A549 (cell line): Measurements from ENCODE around the gene SPEN.

Experiments
- CHD4 ChIP-seq: fragments of 200-600 bp; sonication (generic); IDR thresholded peaks from 2 replicates; pipeline ENCODE4 v1.6.1; 2016; ENCODE audit warnings: antibody characterized with exemption, mild to moderate bottlenecking, borderline replicate concordance
- FOSL2 ChIP-seq, 2 experiments: fragments of 450-650 bp in 1 of 2; fragments of >200 bp in 1 of 2; sonication (Bioruptor Twin) in 1 of 2; formaldehyde crosslinking; IDR thresholded peaks; 2 replicates each; pipeline versions ENCODE4 v1.5.0 to v1.6.1; 2016 to 2020; ENCODE audit warnings: mild to moderate bottlenecking in 1 of 2, moderate library complexity in 1 of 2
- TF ChIP-seq, protein P1 (sequence below): IDR thresholded peaks from 2 replicates; pipeline ENCODE4 v1.6.1; 2012
- TF ChIP-seq, protein P2 (sequence below): fragments of >200 bp; sonication (Bioruptor Twin); formaldehyde crosslinking; IDR thresholded peaks from 3 replicates; pipeline ENCODE4 v1.5.1; 2016

DNA sequence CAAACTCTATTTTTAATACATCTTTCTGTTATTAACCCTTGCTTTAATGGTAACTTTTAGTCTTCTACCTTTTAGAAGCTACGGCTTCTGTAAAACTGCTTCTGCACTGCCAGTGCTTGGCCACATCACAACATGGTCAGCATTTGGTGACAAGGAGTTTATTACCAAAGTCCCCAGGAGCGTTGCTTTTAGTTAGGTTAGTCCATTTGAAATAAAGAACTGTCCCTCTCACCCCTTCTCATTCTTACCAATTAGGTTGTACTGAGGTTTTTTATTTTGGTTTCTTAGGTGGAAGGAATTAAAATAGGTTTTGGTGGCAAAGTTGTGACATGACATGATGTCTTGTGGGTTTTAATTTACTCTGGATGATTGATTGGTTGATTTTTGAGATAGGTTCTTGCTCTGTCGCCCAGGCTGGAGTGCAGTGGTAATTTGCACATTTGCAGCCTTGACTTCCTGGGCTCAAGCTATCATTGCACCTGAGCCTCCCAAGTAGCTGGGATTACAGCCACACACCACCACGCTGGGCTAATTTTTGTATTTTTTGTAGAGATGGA is 39.2 kb downstream of the SPEN start:
- TF ChIP-seq, protein P1, sequence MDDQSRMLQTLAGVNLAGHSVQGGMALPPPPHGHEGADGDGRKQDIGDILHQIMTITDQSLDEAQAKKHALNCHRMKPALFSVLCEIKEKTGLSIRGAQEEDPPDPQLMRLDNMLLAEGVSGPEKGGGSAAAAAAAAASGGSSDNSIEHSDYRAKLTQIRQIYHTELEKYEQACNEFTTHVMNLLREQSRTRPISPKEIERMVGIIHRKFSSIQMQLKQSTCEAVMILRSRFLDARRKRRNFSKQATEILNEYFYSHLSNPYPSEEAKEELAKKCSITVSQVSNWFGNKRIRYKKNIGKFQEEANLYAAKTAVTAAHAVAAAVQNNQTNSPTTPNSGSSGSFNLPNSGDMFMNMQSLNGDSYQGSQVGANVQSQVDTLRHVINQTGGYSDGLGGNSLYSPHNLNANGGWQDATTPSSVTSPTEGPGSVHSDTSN = no peak
- TF ChIP-seq FOSL2 (IDR thresholded peaks at IDR 0.05) (no peak), FOSL2 (CRISPR knock-in tag; IDR thresholded peaks at IDR 0.05) (no peak), CHD4 (no peak)
- TF ChIP-seq, protein P2, sequence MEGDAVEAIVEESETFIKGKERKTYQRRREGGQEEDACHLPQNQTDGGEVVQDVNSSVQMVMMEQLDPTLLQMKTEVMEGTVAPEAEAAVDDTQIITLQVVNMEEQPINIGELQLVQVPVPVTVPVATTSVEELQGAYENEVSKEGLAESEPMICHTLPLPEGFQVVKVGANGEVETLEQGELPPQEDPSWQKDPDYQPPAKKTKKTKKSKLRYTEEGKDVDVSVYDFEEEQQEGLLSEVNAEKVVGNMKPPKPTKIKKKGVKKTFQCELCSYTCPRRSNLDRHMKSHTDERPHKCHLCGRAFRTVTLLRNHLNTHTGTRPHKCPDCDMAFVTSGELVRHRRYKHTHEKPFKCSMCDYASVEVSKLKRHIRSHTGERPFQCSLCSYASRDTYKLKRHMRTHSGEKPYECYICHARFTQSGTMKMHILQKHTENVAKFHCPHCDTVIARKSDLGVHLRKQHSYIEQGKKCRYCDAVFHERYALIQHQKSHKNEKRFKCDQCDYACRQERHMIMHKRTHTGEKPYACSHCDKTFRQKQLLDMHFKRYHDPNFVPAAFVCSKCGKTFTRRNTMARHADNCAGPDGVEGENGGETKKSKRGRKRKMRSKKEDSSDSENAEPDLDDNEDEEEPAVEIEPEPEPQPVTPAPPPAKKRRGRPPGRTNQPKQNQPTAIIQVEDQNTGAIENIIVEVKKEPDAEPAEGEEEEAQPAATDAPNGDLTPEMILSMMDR = no peak
